DOHH2 (cell line): ENCODE results near the gene FAAP100.
A peak's percentile ranks its signal among the peaks of the same experiment; 100 is the strongest.

Experiments
- H3F3A ChIP-seq: fragments of 200-600 bp; sonication (generic), shearing (Covaris generic); 2 replicates; pipeline ENCODE4 v1.6.0; 2016; ENCODE audit warnings: antibody characterized with exemption, mild to moderate bottlenecking; ENCODE audit not compliant: control insufficient read depth, insufficient read depth
- H3K27ac ChIP-seq: fragments of 200-600 bp; sonication (generic); 2 replicates; pipeline ENCODE4 v1.5.1; 2014; ENCODE audit warnings: low read depth, mild to moderate bottlenecking, low read length, moderate library complexity
- H3K27me3 ChIP-seq: fragments of 200-600 bp; sonication (generic); 2 replicates; pipeline ENCODE4 v1.6.1; 2014; ENCODE audit warnings: mild to moderate bottlenecking, low read length, mixed read lengths; ENCODE audit not compliant: control insufficient read depth
- H3K36me3 ChIP-seq: fragments of 200-600 bp; sonication (generic); 2 replicates; pipeline ENCODE4 v1.6.1; 2014; ENCODE audit warnings: mild to moderate bottlenecking, low read length, moderate library complexity, mixed read lengths; ENCODE audit not compliant: control insufficient read depth
- H3K4me1 ChIP-seq: fragments of 200-600 bp; sonication (generic); 2 replicates; pipeline ENCODE4 v1.6.1; 2014; ENCODE audit warnings: mild to moderate bottlenecking, low read length, mixed read lengths; ENCODE audit not compliant: control insufficient read depth
- H3K4me2 ChIP-seq: fragments of 200-600 bp; sonication (generic); 2 replicates; pipeline ENCODE4 v1.6.0; 2014; ENCODE audit warnings: mild to moderate bottlenecking, low read length, moderate library complexity
- H3K4me3 ChIP-seq: fragments of 200-600 bp; sonication (generic); 2 replicates; pipeline ENCODE4 v1.5.1; 2014; ENCODE audit warnings: mild to moderate bottlenecking, low read length, mixed read lengths
- H3K79me2 ChIP-seq: fragments of 200-600 bp; sonication (generic); 2 replicates; pipeline ENCODE4 v1.6.1; 2014; ENCODE audit warnings: mild to moderate bottlenecking, low read length, mixed read lengths; ENCODE audit not compliant: control insufficient read depth
- H3K9me2 ChIP-seq: fragments of 200-600 bp; sonication (generic); replicated peaks from 2 replicates; pipeline ENCODE4 v1.6.1; 2014; ENCODE audit warnings: mild to moderate bottlenecking, low read length, mixed read lengths; ENCODE audit not compliant: control insufficient read depth
- H3K9me3 ChIP-seq: fragments of 200-600 bp; sonication (generic); 2 replicates; pipeline ENCODE4 v1.6.1; 2014; ENCODE audit warnings: antibody characterized with exemption, low read length, mixed read lengths; ENCODE audit not compliant: control insufficient read depth, insufficient read depth
- H4K20me1 ChIP-seq: fragments of 200-600 bp; sonication (generic); 2 replicates; pipeline ENCODE4 v1.6.0; 2014; ENCODE audit warnings: low read depth, mild to moderate bottlenecking, antibody characterized with exemption, low read length, moderate library complexity; ENCODE audit not compliant: control insufficient read depth, insufficient read depth
- EZH2phosphoT487 ChIP-seq: fragments of 200-600 bp; sonication (generic); IDR thresholded peaks from 2 replicates; pipeline ENCODE4 v1.6.1; 2017; ENCODE audit warnings: borderline replicate concordance, mild to moderate bottlenecking, antibody characterized with exemption, low read length, moderate library complexity, mixed read lengths
- TF ChIP-seq, protein P1 (sequence below): fragments of 200-600 bp; sonication (generic); IDR thresholded peaks from one replicate; pipeline ENCODE4 v1.5.1; 2014; ENCODE audit warnings: antibody characterized with exemption, mild to moderate bottlenecking, low read depth, low read length; ENCODE audit not compliant: poor library complexity, severe bottlenecking

FAAP100 gene

DNA sequence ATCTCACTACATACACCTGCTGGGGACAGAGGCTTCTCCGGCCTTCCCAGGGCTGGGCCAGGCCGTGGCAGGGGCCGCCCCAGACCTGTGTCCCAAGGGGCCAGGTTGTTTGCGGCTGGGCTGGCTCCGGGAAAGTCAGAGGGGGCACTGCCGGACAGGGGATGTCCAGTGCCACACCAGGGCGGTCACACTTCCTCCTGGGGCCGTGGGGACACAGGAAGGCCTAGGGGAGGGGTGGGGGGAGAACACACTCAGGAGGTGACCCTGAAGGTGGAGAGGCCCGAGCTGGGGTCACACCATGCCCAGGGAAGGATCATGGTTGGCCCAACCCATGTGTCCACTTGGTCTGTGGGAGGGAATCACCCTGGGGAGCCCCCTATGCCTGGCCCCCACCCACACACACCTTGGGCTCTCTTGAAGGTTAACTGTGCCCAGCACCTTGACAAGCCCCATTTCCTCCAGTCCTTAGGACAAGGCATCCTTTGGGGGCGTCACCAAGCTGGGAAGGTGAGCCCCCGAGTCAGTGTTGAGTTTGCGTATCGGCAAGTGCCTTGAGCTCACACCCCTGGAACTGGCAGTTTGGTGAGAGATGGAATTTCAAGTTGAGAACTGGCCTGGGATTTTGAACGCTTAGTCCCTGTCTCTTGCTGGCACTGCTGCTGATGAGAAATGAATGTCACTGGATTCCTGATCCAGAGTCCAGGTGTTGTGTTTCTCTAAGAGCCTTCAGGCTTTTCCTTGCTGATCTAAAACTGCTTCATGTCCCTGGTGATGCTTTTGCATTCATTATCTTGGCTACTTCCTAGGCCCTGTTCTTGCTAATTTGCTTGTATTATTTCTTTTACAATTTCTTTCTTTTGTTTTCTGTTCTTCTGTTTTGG lies 31.9 kb downstream of the FAAP100 start:
- Histone ChIP-seq H4K20me1 (no peaks in the 10 kb centered on the region), H3K9me3 (no peaks in the 10 kb centered on the region), H3K27ac (no peak overlapping the region), H3K9me2 (no peaks in the 10 kb centered on the region), H3K4me3 (peak overlapping the region; percentile 88), H3F3A (peaks cover 33% of the 10 kb centered on the region), H3K4me1 (peaks cover 51% of the 10 kb centered on the region), H3K36me3 (peaks cover 9% of the 10 kb centered on the region; the same call in 1 of the 2 replicates), H3K79me2 (peaks cover 24% of the 10 kb centered on the region), H3K4me2 (peak overlapping the region; percentile 84), H3K27me3 (peaks cover 5% of the 10 kb centered on the region; the same call in 1 of the 2 replicates)
- TF ChIP-seq EZH2phosphoT487: no peak
- TF ChIP-seq, protein P1, sequence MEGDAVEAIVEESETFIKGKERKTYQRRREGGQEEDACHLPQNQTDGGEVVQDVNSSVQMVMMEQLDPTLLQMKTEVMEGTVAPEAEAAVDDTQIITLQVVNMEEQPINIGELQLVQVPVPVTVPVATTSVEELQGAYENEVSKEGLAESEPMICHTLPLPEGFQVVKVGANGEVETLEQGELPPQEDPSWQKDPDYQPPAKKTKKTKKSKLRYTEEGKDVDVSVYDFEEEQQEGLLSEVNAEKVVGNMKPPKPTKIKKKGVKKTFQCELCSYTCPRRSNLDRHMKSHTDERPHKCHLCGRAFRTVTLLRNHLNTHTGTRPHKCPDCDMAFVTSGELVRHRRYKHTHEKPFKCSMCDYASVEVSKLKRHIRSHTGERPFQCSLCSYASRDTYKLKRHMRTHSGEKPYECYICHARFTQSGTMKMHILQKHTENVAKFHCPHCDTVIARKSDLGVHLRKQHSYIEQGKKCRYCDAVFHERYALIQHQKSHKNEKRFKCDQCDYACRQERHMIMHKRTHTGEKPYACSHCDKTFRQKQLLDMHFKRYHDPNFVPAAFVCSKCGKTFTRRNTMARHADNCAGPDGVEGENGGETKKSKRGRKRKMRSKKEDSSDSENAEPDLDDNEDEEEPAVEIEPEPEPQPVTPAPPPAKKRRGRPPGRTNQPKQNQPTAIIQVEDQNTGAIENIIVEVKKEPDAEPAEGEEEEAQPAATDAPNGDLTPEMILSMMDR: no peak

DNA sequence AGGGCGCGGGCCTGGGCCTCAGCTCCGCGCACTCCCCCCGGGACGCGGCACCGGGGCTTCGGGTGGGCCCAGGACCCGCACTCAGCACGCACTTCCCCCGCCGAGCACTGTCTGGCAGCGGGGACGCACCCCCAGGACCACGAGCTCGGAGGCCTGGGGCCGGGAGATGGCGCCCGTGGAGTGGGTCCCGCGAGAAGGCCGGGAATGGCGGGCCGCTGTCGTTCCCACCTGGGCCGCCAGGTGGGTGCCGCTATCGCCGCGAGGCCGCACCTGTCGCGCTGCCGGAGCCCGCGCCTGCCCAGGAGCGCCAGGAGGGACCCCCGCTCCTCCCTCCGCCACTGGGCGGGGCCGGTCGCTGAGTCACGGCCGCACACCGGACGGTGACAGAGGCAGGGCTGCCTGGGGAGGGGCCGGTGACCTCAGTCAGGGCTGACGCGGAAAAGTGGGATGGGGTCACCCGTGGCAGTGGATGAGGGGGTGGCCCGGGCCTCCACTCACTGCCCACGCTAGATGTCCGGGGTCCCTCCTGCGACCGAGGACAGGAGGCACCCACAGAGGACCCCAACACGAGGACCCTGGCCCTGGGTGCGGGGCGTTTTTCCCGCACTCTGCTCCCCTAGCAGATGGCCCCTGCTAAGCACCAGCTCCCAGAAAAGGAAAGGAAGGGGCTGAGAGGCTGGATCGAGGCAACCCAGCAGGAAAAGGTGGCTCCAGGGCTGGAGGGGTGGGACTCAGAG lies 32.7 kb downstream of the FAAP100 start:
- H3K79me2 ChIP-seq: peaks cover 27% of the 10 kb centered on the region
- H3K27me3 ChIP-seq: peaks cover 3% of the 10 kb centered on the region; the same call in 1 of the 2 replicates
- H3K4me1 ChIP-seq: peaks cover 51% of the 10 kb centered on the region
- H3K4me2 ChIP-seq: peak overlapping the region; percentile 84
- H3K9me2 ChIP-seq: no peaks in the 10 kb centered on the region
- no peaks in the 10 kb centered on the region for H4K20me1 ChIP-seq
- no peaks in the 10 kb centered on the region for H3K9me3 ChIP-seq
- TF ChIP-seq EZH2phosphoT487: no peak
- TF ChIP-seq, protein P1: peak; percentile 58
- H3K4me3 ChIP-seq: peak overlapping the region; percentile 88
- H3K36me3 ChIP-seq: peaks cover 9% of the 10 kb centered on the region; the same call in 1 of the 2 replicates
- peak overlapping the region; percentile 93 for H3K27ac ChIP-seq
- peaks cover 36% of the 10 kb centered on the region for H3F3A ChIP-seq

DNA sequence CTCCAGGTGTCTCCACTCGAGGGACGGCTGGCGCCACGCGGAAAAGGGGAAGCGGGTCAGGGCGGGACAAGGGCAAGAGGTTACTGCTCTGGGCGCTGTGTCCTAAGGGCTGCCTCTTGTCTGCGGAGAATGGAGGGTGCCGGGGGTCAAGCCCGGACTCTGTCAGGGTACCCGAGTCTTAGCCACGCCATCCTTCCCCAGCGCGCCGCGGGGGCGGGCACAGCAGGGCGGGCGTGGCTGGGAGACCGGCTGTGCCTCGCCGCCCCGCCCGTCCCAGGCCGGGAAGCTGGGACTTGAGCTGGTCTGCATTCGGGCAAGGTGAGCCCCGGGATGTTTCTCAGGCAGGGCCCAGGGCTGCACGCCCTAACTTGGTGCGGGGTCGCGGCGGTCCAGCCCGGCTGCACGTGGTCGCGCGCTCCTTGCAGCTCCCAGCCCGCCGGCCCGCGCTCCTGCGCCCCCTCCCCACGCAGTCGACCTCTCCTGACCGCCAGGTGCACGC lies 33.3 kb downstream of the FAAP100 start:
- peaks cover 42% of the 10 kb centered on the region for H3F3A ChIP-seq
- no peaks in the 10 kb centered on the region for H3K9me3 ChIP-seq
- H3K9me2 ChIP-seq: no peaks in the 10 kb centered on the region
- H3K4me1 ChIP-seq: peaks cover 56% of the 10 kb centered on the region
- TF ChIP-seq, protein P1: no peak
- TF ChIP-seq EZH2phosphoT487: no peak
- peaks cover 27% of the 10 kb centered on the region for H3K79me2 ChIP-seq
- no peaks in the 10 kb centered on the region for H4K20me1 ChIP-seq
- H3K36me3 ChIP-seq: peaks cover 9% of the 10 kb centered on the region; the same call in 1 of the 2 replicates
- peak overlapping the region; percentile 88 for H3K4me3 ChIP-seq
- H3K27ac ChIP-seq: peak overlapping the region; percentile 93
- H3K27me3 ChIP-seq: no peaks in the 10 kb centered on the region
- peak overlapping the region; percentile 84 for H3K4me2 ChIP-seq
